IMR-90 (cell line): ENCODE measurements around the gene CMTM7. TPM values are rescaled to one million over a fixed set of nuclear protein-coding genes. Genes with fewer than 3 reads are reported as not detected.

Experiments used
- ATAC-seq: fragments of 200-7000 bp; cut with Tn5 transposase; 2 replicates; pipeline ENCODE4 v1.9.1; 2020; ENCODE audit warnings: low read depth, mild to moderate bottlenecking, moderate library complexity
- BruUV-seq: library from RNA; stranded (reverse); fragments of 400-500 nt; replicated peaks from 2 replicates; lab custom pipeline; 2021; lab: Mats Ljungman, UMichigan
- CTCF ChIA-PET: fragments of 300-600 bp; formaldehyde crosslinking; extraction: SDS; loops from one replicate; lab custom pipeline; 2021; ENCODE audit warnings: antibody characterized with exemption; lab: Yijun Ruan, JAX
- POLR2A ChIA-PET: fragments of 300-600 bp; sonication (Branson Sonifier 250); formaldehyde crosslinking; loops from one replicate; lab custom pipeline; 2022; ENCODE audit warnings: antibody characterized with exemption; ENCODE audit not compliant: unreplicated experiment; lab: Charles Lee
- DNase-seq: peaks from one replicate; pipeline ENCODE4 v3.0.0; 2013
- H2AFZ ChIP-seq: replicated peaks from 2 replicates; pipeline ENCODE3; 2013; ENCODE audit warnings: low read length, mild to moderate bottlenecking; ENCODE audit not compliant: poor library complexity
- H2AK5ac ChIP-seq: 2 replicates; pipeline ENCODE4 v1.6.1; 2013; ENCODE audit warnings: low read depth, low read length, inconsistent platforms
- H2AK9ac ChIP-seq: replicated peaks from 2 replicates; pipeline ENCODE3; 2013; ENCODE audit warnings: mild to moderate bottlenecking, low read depth, low read length, moderate library complexity; ENCODE audit not compliant: poor library complexity
- H2BK120ac ChIP-seq: 2 replicates; pipeline ENCODE4 v1.6.1; 2013; ENCODE audit warnings: low read depth, low read length, inconsistent platforms
- H2BK15ac ChIP-seq: 3 replicates; pipeline ENCODE4 v1.6.1; 2013; ENCODE audit warnings: low read depth, low read length, inconsistent platforms
- H2BK20ac ChIP-seq: 2 replicates; pipeline ENCODE4 v1.6.1; 2013; ENCODE audit warnings: low read depth, mild to moderate bottlenecking, inconsistent platforms, low read length, moderate library complexity
- H2BK5ac ChIP-seq: 2 replicates; pipeline ENCODE4 v1.6.1; 2013; ENCODE audit warnings: mild to moderate bottlenecking, low read depth, low read length, inconsistent platforms; ENCODE audit not compliant: poor library complexity, severe bottlenecking
- H3K14ac ChIP-seq: replicated peaks from 2 replicates; pipeline ENCODE4 v1.6.1; 2013; ENCODE audit warnings: low read depth, low read length, inconsistent platforms
- H3K18ac ChIP-seq: 2 replicates; pipeline ENCODE4 v1.6.1; 2013; ENCODE audit warnings: low read depth, low read length, control low read depth
- H3K23ac ChIP-seq: 2 replicates; pipeline ENCODE4 v1.6.1; 2013; ENCODE audit warnings: low read depth, low read length, inconsistent platforms
- H3K27ac ChIP-seq: 2 replicates; pipeline ENCODE4 v1.5.1; 2013; ENCODE audit warnings: mild to moderate bottlenecking, control low read depth, low read length; ENCODE audit not compliant: insufficient read depth
- H3K27me3 ChIP-seq: 2 replicates; pipeline ENCODE4 v1.6.1; 2013; ENCODE audit warnings: low read length; ENCODE audit not compliant: control insufficient read depth, insufficient read depth
- H3K36me3 ChIP-seq: 2 replicates; pipeline ENCODE4 v1.6.1; 2013; ENCODE audit warnings: low read length, mixed read lengths; ENCODE audit not compliant: control insufficient read depth, insufficient read depth
- H3K4ac ChIP-seq: 2 replicates; pipeline ENCODE4 v1.6.1; 2013; ENCODE audit warnings: low read depth, low read length, inconsistent platforms
- H3K4me1 ChIP-seq: 2 replicates; pipeline ENCODE4 v1.6.1; 2013; ENCODE audit warnings: low read length, mixed read lengths; ENCODE audit not compliant: control insufficient read depth, insufficient read depth
- H3K4me2 ChIP-seq: 2 replicates; pipeline ENCODE4 v1.6.1; 2013; ENCODE audit warnings: low read depth, mild to moderate bottlenecking, control low read depth, low read length, moderate library complexity
- H3K4me3 ChIP-seq: 2 replicates; pipeline ENCODE4 v1.5.1; 2013; ENCODE audit warnings: low read depth, mild to moderate bottlenecking, control low read depth, low read length, moderate library complexity; ENCODE audit not compliant: insufficient read depth
- H3K56ac ChIP-seq: 2 replicates; pipeline ENCODE4 v1.6.1; 2013; ENCODE audit warnings: low read length, inconsistent platforms; ENCODE audit not compliant: insufficient read depth; ENCODE audit errors: extremely low read depth
- H3K79me1 ChIP-seq, 2 experiments: 2 replicates each; pipeline ENCODE4 v1.6.1; 2013; ENCODE audit warnings: low read length in 2 of 2, inconsistent platforms in 1 of 2, low read depth in 1 of 2
- H3K9ac ChIP-seq: 2 replicates; pipeline ENCODE4 v1.6.1; 2013; ENCODE audit warnings: low read depth, low read length, control low read depth
- H3K9me1 ChIP-seq: 2 replicates; pipeline ENCODE4 v1.6.1; 2013; ENCODE audit warnings: low read length, inconsistent platforms; ENCODE audit not compliant: insufficient read depth
- H3K9me3 ChIP-seq: 2 replicates; pipeline ENCODE4 v1.6.1; 2013; ENCODE audit warnings: low read length; ENCODE audit not compliant: control insufficient read depth, insufficient read depth
- H4K20me1 ChIP-seq: 2 replicates; pipeline ENCODE4 v1.6.1; 2013; ENCODE audit warnings: low read length, inconsistent platforms; ENCODE audit not compliant: insufficient read depth
- H4K5ac ChIP-seq: 2 replicates; pipeline ENCODE4 v1.6.1; 2013; ENCODE audit warnings: mild to moderate bottlenecking, low read depth, low read length, control low read depth
- H4K8ac ChIP-seq, 2 experiments: 2 replicates each; pipeline ENCODE4 v1.6.1; 2013; ENCODE audit warnings: low read depth in 2 of 2, low read length in 2 of 2, control low read depth in 1 of 2, inconsistent platforms in 1 of 2
- H4K91ac ChIP-seq: 2 replicates; pipeline ENCODE4 v1.6.1; 2013; ENCODE audit warnings: low read depth, low read length, inconsistent platforms; ENCODE audit not compliant: insufficient read depth
- CEBPB ChIP-seq: IDR thresholded peaks from 2 replicates; pipeline ENCODE4 v1.6.1; 2012; ENCODE audit warnings: low read depth, low read length, improper control_type of control experiment
- MAFK ChIP-seq: IDR thresholded peaks from 2 replicates; pipeline ENCODE4 v1.6.1; 2012; ENCODE audit warnings: low read depth, low read length, improper control_type of control experiment
- MXI1 ChIP-seq: IDR thresholded peaks from 2 replicates; pipeline ENCODE4 v1.6.1; 2012; ENCODE audit warnings: low read depth, mild to moderate bottlenecking, low read length, moderate library complexity, borderline replicate concordance
- POLR2A ChIP-seq: IDR thresholded peaks from 2 replicates; pipeline ENCODE4 v1.6.1; 2012; ENCODE audit warnings: mild to moderate bottlenecking, low read depth, low read length
- WGBS, 2 experiments: methylation state at CpG; one replicate each; pipeline versions ENCODE4 v1.1.5 to v1.1.7; 2013; ENCODE audit warnings: missing lambda C conversion rate in 2 of 2; ENCODE audit not compliant: insufficient read length in 1 of 2; ENCODE audit errors: extremely low coverage in 2 of 2; 5-methylcytosine and 5-hydroxymethylcytosine counted together
- dilution Hi-C: fragments of 300-500 bp; cut with HindIII; formaldehyde crosslinking; loops from one replicate; pipeline ENCODE4 v1.14.3; 2018; ENCODE audit warnings: low sequenced_read_pairs; ENCODE audit not compliant: unreplicated experiment
- in situ Hi-C: fragments of 300-500 bp; cut with MboI; formaldehyde crosslinking; loops from 3 replicates; pipeline ENCODE4 v1.14.3; 2019; ENCODE audit warnings: low sequenced_read_pairs, inconsistent platforms, mixed read lengths
- intact Hi-C: fragments of 100-400 bp; cut with micrococcal nuclease; formaldehyde crosslinking; loops from 2 replicates; pipeline ENCODE4 v1.10.0; 2022
- polyA plus RNA-seq, 3 experiments: library from polyadenylated mRNA; depleted of rRNA; stranded (reverse); fragments of >200 nt; gene quantifications; 2 replicates each; pipeline ENCODE4 v1.2.3, GENCODE V29; 2012; ENCODE audit warnings: low replicate concordance in 1 of 3
- total RNA-seq: library from RNA; depleted of rRNA; stranded (reverse); fragments of >200 nt; gene quantifications from 2 replicates; pipeline ENCODE4 v1.2.3, GENCODE V29; 2012

The CMTM7 gene
- total and polyA plus RNA-seq, 2 of the 4 experiments (the other 2 are of a cell fraction) = 3.4 to 31.4 TPM

DNA sequence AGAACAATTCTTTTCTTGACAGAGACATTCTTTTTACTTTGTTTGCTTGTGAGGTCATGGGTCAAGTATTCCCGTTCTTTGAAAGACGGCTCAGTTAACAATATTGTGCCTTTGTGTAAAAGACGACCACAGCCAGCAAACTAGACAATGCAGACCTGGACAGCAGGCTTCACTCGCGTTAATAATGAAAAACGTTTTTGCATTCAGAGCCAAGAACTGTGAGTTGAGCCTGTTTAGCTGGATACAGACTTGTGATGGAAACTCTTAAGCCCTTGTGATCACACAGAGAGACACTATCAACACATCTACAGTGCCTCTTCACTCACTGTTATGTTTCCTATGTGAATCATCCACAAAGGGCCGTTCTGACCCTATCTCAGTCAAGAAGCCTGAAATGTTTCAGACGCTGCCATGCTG is 37.3 kb upstream of the CMTM7 start:
- Histone ChIP-seq H2BK5ac (no peak overlapping the region), H3K23ac (0 out of 2 replicates have a peak overlapping the region, but pooled peaks have one; percentile 15), H3K18ac (no peak overlapping the region), H3K36me3 (no peaks in the 10 kb centered on the region), H3K56ac (no peak overlapping the region), H2AFZ (no peak overlapping the region), H3K27ac (no peak overlapping the region), H4K8ac (no peak overlapping the region), H2BK120ac (no peak overlapping the region), H3K9me1 (no peaks in the 10 kb centered on the region), H3K4me2 (no peak overlapping the region), H2AK9ac (no peak overlapping the region), H3K14ac (no peak overlapping the region), H4K20me1 (no peaks in the 10 kb centered on the region), H3K27me3 (peaks cover 21% of the 10 kb centered on the region), H2BK20ac (no peak overlapping the region), H3K4me3 (no peak overlapping the region), H3K4ac (no peak overlapping the region), H3K79me1 (no peaks in the 10 kb centered on the region), H4K5ac (no peak overlapping the region), H3K9ac (no peak overlapping the region), H4K91ac (no peak overlapping the region), H3K4me1 (no peaks in the 10 kb centered on the region), H2BK15ac (no peak overlapping the region), H3K9me3 (no peaks in the 10 kb centered on the region; the same call in 1 of the 2 replicates), H2AK5ac (no peak overlapping the region)
- no TSS peak for BruUV-seq
- ChIA-PET CTCF (no interaction called here), POLR2A (no interaction called here)
- dilution Hi-C loops = no loop called here
- no peak for TF ChIP-seq MAFK
- no peak for TF ChIP-seq POLR2A
- TF ChIP-seq CEBPB = no peak
- TF ChIP-seq MXI1 = no peak
- DNase-seq (no peak), ATAC-seq (no peak)
- WGBS, 2 experiments = 39% methylated on average over 3 of the region's 8 CpGs; no CpG with 5 or more reads in 1 of the 2 experiments
- intact Hi-C loops = no loop called here
- in situ Hi-C loops = no loop called here
